ENCODE results near the gene BIRC6.

DNA sequence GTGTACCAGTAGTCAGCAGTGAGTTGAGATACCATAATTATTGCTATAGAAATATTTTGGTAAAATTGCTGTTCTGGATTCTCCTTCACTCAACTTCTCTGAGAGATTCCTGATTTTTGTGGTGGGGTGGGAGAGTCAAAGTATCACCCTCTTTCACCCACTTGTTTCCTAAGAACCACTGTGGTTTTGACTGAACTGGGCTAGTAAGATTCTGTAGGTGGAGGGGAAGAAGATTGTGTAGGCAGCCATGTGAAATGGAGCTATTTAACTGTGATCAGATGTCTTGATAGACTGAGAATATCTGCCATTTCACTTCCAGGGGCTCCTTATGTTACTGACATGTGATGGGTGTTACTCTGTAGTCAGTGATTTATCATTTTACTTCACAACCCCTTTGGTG lies 45.3 kb downstream of the BIRC6 start:
- TF ChIP-seq CTCF (conservative IDR thresholded peaks at IDR 0.05; ENCODE audit: low read length) (no peak), EZH2phosphoT487 (IDR thresholded peaks at IDR 0.05; ENCODE audit: borderline replicate concordance) (no peak)
